Measurements from ENCODE around the gene TTLL5.

Gene TTLL5

GRCh38 chr14:75736845-75737485 lies 75.9 kb downstream of the TTLL5 start:
- DNase-seq (ENCODE audit: low read depth in 1 of 2, low spot score in 1 of 2): no peak
- Histone ChIP-seq H3K27ac (replicated peaks) (no peak overlapping the region), H3K4me3 (replicated peaks; ENCODE audit: insufficient read depth, low read length) (no peak overlapping the region), H3K27me3 (ENCODE audit: insufficient read depth, poor library complexity, severe bottlenecking) (no peaks in the 10 kb centered on the region)
- TF ChIP-seq GABPA (IDR thresholded peaks at IDR 0.05; ENCODE audit: low read depth) (no peak), SPI1 (IDR thresholded peaks at IDR 0.05; ENCODE audit: borderline replicate concordance, low read depth) (no peak), CTCF (IDR thresholded peaks at IDR 0.05; ENCODE audit: insufficient read depth, low read length) (no peak), REST (IDR thresholded peaks at IDR 0.05; ENCODE audit: insufficient replicate concordance, low read depth) (no peak), POLR2AphosphoS5 (IDR thresholded peaks at IDR 0.05; ENCODE audit: low read depth) (no peak)

- Histone ChIP-seq H3K27ac (replicated peaks) (no peak overlapping the region), H3K27me3 (ENCODE audit: insufficient read depth, poor library complexity, severe bottlenecking) (no peaks in the 10 kb centered on the region), H3K4me3 (replicated peaks; ENCODE audit: insufficient read depth, low read length) (no peak overlapping the region)
- TF ChIP-seq CTCF (IDR thresholded peaks at IDR 0.05; ENCODE audit: insufficient read depth, low read length): no peak
- TF ChIP-seq REST (IDR thresholded peaks at IDR 0.05; ENCODE audit: insufficient replicate concordance, low read depth): no peak
- TF ChIP-seq SPI1 (IDR thresholded peaks at IDR 0.05; ENCODE audit: borderline replicate concordance, low read depth): no peak
- TF ChIP-seq GABPA (IDR thresholded peaks at IDR 0.05; ENCODE audit: low read depth): no peak
- no peak for TF ChIP-seq POLR2AphosphoS5 (IDR thresholded peaks at IDR 0.05; ENCODE audit: low read depth)
- DNase-seq (ENCODE audit: low read depth in 1 of 2, low spot score in 1 of 2): no peak
Measured at GRCh38 chr14:75738192-75738591, 77.1 kb downstream of the TTLL5 start.

- no peak for TF ChIP-seq POLR2AphosphoS5 (IDR thresholded peaks at IDR 0.05; ENCODE audit: low read depth)
- no peak for TF ChIP-seq REST (IDR thresholded peaks at IDR 0.05; ENCODE audit: insufficient replicate concordance, low read depth)
- no peak for TF ChIP-seq GABPA (IDR thresholded peaks at IDR 0.05; ENCODE audit: low read depth)
- TF ChIP-seq SPI1 (IDR thresholded peaks at IDR 0.05; ENCODE audit: borderline replicate concordance, low read depth): no peak
- no peak for TF ChIP-seq CTCF (IDR thresholded peaks at IDR 0.05; ENCODE audit: insufficient read depth, low read length)
- Histone ChIP-seq H3K27ac (replicated peaks) (no peak overlapping the region), H3K27me3 (ENCODE audit: insufficient read depth, poor library complexity, severe bottlenecking) (no peaks in the 10 kb centered on the region), H3K4me3 (replicated peaks; ENCODE audit: insufficient read depth, low read length) (no peak overlapping the region)
- DNase-seq (ENCODE audit: low read depth in 1 of 2, low spot score in 1 of 2): no peak
Measured at GRCh38 chr14:75742867-75743266, 81.8 kb downstream of the TTLL5 start.
